Activated CD4-positive, alpha-beta T cell treated with anti-CD3 and anti-CD28 coated beads, Interleukin-2, Interleukin-4, amounts not matched to agents 100 ng/mL and 50 ng/mL, durations not matched to agents 16 hours and 8 hours (primary cell): Measurements from ENCODE around the gene TTC28.

Experiments
- DNase-seq: peaks from one replicate; pipeline ENCODE4 v3.0.0-alpha.2; 2020; ENCODE audit warnings: low spot score

TTC28 gene

DNA sequence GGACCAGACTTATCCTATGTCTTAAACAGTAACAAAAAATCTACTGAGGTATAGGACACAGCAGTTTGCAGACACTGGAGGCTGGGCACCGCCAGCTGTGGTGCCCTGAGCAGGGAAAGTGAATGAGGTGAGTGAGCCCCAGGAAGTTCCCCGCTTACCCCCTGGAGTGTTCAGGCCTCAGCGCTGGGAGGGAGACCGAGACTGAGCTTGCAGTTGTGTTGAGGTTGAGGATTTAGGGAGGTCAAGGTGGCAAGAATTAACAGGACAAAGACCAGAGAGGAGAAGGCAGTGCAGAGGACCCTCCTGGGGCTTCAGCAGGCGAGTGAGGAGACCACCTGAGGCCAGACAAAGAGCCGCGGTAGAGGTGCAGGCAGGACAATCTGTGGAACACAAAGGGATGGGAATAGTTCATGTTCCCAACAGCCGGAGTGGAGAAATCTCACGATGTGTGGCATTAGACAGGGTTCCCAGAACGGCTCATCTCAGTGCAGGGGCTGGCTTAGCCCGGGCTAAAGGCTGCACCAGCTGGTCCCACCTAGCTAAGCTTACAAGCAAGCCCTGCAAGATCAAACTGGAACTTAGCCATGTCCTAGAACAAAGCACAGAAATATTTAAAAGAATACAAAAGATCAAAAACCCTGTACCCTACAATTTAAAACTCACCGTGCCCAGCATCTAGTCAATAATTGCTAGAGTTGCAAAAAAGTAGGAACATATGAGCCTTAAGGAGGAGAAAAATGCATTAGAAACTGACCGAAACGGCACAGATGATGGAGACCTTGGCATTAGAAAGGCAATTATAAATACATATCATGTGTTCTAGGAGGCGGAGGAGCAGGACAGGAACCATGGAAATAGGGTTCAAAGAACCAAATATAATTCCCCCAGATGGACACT is 713.2 kb downstream of the TTC28 start:
- DNase-seq: no peak

DNA sequence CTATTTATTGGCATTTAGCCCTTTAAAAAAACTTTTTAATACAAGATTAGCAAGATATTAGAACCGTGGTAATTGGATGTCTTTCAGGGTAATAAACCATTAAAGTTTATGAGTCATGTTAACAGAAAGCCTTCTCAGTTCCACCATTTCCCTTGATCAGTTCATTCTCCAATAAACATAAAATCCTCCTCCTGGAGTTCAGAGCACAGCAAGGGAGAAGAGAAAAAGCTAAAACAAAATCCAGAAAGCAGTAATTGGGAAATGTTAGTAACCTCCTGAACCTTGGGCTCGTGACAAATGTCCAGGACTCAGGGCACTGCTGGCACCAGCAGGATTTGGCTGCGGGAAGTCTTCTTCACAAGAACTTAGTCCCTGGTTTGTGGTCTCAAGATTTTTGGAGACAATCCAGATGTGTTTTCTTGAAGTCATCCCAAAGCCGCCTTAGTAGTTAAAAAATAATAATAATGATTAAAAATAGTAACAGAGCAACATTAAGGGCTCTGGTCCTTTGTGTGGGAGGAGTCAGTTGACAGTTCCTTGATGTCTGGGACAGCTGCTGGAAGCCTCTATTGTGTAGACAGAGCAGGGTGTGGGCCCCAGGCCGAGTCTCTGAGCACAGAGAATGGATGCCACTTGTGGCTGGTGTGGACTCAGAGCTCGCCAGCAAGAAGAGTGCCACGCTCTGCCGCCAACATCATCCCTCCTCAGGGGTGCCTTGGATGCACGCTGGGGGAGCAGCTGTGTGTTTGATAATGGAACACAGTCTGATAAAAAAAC is 717.2 kb downstream of the TTC28 start:
- no peak for DNase-seq

- no peak for DNase-seq
Measured at GRCh38 chr22:27961680-27962079, 718.0 kb downstream of the TTC28 start.

GRCh38 chr22:27961182-27961581 is 718.5 kb downstream of the TTC28 start:
- DNase-seq: no peak

GRCh38 chr22:27959335-27960090 is 720.1 kb downstream of the TTC28 start:
- no peak for DNase-seq

DNA sequence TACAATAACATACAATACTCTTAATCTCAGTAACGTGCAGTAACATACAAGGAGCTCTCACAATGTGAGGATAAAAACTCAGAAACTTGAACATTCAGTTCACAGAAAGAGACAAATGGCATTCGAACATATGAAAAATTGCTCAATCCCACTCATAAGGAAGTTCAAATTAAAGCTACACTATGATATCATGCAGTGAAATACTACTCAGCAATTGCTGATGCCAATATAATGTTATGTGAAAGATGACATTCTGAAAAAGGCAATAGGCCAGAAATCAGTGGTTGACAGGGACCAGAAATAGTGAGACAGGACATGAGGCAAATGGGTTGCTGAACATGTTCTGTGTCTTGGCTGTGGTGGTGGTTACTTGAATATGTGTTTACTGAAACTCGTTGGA is 726.9 kb downstream of the TTC28 start:
- no peak for DNase-seq

DNA sequence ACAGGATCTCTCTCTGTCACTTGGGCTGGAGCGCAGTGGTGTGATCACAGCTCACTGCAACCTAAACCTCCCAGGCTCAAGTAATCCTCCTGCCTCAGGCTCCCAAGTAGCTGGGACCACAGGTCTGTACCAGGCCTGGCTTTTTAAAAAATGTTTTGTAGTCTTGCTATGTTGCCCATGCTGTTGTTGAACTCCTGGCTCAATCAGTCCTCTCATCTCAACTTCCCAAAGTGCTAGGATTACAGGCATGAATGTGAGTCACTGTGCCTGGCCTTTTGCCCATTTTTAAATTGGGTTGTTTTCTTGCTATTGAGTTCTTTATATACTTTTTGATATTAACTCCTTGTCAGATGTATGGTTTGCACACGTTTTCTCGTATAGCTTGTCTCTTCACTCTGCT is 727.5 kb downstream of the TTC28 start:
- DNase-seq: no peak

- DNase-seq: no peak
Measured at GRCh38 chr22:27949421-27949820, 730.2 kb downstream of the TTC28 start.

GRCh38 chr22:27948569-27948968 is 731.1 kb downstream of the TTC28 start:
- no peak for DNase-seq

DNA sequence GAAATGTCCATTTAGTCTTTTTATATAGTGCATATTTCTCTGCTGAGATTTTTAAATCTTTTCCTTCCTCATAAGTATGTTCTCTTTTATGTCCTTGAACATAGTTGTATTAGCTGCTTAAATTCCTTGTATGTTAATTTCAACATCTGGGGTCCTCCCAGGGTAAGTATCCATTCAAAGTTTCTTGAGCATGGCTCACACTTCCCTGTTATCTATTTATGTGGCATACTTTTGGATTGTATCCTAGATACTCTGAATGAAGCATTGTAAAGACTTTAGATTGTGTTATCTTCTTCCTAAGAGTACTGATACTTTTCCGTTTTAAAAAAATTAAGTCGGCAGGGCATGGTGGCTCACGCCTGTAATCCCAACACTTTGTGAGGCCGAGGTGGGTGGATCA is 732.2 kb downstream of the TTC28 start:
- DNase-seq: no peak

DNA sequence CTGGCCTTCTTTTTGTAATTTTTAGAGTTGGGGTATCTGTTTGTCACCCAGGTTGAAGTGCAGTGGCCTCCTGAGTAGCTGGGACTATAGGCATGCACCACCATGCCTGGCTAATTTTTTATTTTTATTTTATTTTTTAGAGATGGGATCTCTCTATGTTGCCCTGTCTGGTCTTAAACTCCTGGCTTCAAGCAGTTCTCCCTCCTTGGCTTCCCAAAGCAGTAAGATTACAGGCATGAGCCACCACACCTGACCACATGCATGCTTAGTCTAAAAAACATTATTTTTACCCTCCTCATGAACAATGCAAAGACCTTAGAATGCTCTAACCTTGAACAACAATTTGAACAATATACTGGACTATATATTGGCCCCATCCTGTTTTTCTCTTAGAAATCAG is 738.5 kb downstream of the TTC28 start:
- no peak for DNase-seq

GRCh38 chr22:27937453-27937852 is 742.2 kb downstream of the TTC28 start:
- no peak for DNase-seq

DNA sequence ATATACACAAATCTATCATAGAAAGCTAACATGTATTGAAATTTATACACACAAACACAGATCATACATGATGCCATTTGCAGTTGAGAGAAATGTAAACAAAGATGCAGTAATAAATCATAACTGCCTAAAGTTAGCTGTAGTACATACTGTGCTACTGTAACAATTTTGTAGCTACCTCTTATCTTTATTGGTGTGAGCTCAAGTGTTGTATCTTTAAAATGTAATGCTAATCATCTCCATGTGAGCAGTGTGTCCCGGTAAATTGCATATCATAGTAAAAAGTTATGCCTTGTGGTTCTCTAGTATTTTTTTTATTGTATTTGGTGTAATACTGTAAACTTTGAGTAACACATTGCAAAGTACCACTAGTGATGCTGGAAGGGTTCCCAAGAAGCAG is 743.7 kb downstream of the TTC28 start:
- no peak for DNase-seq

- DNase-seq: no peak
Measured at GRCh38 chr22:27934069-27934468, 745.6 kb downstream of the TTC28 start.

DNA sequence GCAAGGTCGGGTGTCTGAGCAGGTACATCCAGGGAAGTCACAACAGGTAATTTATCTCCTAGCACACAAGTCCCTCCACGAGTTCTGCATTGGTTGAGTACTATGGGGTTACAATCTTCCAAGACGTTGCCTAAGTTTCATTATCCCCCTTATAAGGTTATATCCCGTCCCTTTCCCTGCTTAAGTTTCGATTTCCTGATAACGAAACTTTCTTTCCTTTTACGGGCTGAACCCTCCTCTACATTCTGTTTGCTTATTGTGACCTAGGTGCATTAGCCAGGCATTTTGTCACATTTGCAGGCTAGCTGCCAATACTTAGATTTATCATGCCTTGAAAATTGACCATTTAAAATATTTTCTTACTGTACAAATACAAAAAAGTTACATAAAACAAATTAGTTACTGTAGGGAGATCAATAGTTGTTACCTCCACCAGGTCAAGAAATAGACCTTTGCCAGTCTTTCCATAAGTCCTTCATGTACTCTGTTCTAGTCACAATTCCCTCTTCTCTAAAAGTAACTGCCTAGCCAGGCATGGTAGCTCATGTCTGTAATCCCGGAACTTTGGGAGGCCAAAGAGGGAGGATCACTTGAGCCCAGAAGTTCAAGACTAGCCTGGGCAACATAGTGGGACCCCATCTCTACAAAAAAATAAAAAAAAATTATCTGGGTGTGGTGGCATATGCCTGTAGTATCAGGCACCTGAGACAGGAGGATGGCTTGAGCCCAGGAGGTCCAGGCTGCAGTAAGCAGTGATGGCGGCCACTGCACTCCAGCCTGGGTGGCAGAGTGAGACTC is 746.3 kb downstream of the TTC28 start:
- DNase-seq: no peak

DNA sequence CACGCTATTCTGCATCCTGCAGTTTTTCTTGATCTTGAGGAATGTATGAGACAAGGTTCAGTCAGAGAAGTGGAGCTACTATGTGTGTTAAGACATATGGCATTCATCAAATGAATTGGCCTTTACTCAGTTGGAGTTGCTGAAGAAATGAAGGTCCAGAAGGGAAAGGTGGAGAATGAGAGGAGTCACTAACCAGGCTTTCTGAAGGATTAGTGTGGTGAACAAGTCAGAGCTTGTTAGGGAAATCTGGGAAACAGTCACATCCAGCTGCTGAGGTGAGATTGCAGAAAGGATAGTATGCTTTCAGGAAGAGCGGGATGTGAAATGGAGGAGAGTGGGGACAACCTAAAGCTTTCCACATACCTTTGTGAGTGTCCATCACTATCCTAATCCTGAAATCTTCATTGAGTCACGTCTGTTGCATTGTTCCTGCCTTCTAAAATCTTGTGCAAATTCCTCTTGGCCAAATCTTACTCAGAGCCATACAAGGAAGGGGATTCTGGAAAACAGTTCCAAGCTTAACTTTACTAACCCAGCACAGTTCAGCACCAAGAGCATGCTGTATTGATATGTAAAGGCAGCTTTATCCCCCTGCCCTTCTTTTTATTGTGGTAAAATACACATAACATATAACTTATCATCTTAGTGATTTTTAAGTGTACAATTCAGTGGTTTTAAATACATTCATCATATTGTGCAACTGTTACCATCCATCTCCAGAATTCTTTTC is 749.1 kb downstream of the TTC28 start:
- no peak for DNase-seq
